ENCODE measurements around the gene HMCN1.

- TF ChIP-seq POLR2A (IDR thresholded peaks at IDR 0.05; ENCODE audit: low read depth) (no peak), CTCF (IDR thresholded peaks at IDR 0.05) (no peak), POLR2AphosphoS5 (IDR thresholded peaks at IDR 0.05) (no peak), EP300 (IDR thresholded peaks at IDR 0.05) (no peak)
Measured at GRCh38 chr1:185769136-185769535, 34.9 kb downstream of the HMCN1 start.

Measured in esophagus muscularis mucosa (tissue), 4 donors.